Effector memory CD4-positive, alpha-beta T cell (primary cell): ENCODE results near the gene PDS5A.
"Not testable (repeated sequence)": the region's sequence is repeated elsewhere in the genome, so short reads cannot be mapped to it uniquely, and the experiment has no call there.

Experiments used
- DNase-seq, 3 donors: peaks; one replicate each; pipeline ENCODE4 v3.0.0-alpha.2; 2020
- H3K27ac ChIP-seq: 2 replicates; pipeline ENCODE4 v1.7.0; 2013; ENCODE audit warnings: mild to moderate bottlenecking, low read length, moderate library complexity; ENCODE audit not compliant: insufficient read depth, poor library complexity, severe bottlenecking
- H3K27me3 ChIP-seq: replicated peaks from 2 replicates; pipeline ENCODE4 v1.7.0; 2013; ENCODE audit warnings: mild to moderate bottlenecking, low read length; ENCODE audit not compliant: insufficient read depth, control insufficient read depth, poor library complexity, severe bottlenecking
- H3K36me3 ChIP-seq: 2 replicates; pipeline ENCODE4 v1.7.0; 2013; ENCODE audit warnings: mild to moderate bottlenecking, low read length, moderate library complexity; ENCODE audit not compliant: control insufficient read depth, insufficient read depth
- H3K4me1 ChIP-seq: 2 replicates; pipeline ENCODE4 v1.7.0; 2013; ENCODE audit warnings: low read length, mild to moderate bottlenecking; ENCODE audit not compliant: control insufficient read depth, insufficient read depth, poor library complexity, severe bottlenecking
- H3K4me3 ChIP-seq: 2 replicates; pipeline ENCODE4 v1.7.0; 2013; ENCODE audit warnings: low read length, low read depth, mild to moderate bottlenecking; ENCODE audit not compliant: insufficient read depth, poor library complexity, severe bottlenecking
- H3K9me3 ChIP-seq: 2 replicates; pipeline ENCODE4 v1.7.0; 2013; ENCODE audit warnings: mild to moderate bottlenecking, low read length, moderate library complexity; ENCODE audit not compliant: control insufficient read depth

PDS5A gene

DNA sequence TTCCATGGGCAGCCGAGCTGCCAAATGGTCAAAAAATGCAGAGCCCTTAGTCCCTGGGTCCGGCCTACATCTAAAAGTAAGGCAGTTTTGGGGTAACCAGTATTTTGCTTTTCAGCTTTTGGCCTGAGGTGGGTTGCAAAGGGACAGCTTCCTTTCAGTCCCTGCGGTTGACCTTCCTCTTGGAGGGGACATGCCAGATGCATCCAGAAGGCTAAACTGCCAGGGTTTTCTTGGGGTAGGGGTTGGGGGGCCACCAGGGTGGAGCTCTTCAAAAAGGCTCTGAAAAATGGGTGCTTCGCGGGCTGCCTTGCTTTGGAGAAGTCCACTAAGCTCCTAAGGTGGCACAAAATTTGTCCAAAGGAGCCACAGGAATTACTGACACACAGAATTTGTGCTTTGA is 159.1 kb downstream of the PDS5A start:
- Histone ChIP-seq H3K4me3 (no peak overlapping the region), H3K9me3 (no peaks in the 10 kb centered on the region), H3K4me1 (no peaks in the 10 kb centered on the region), H3K27me3 (no peaks in the 10 kb centered on the region), H3K27ac (no peak overlapping the region), H3K36me3 (peaks cover 4% of the 10 kb centered on the region)
- DNase-seq = no peak

DNA sequence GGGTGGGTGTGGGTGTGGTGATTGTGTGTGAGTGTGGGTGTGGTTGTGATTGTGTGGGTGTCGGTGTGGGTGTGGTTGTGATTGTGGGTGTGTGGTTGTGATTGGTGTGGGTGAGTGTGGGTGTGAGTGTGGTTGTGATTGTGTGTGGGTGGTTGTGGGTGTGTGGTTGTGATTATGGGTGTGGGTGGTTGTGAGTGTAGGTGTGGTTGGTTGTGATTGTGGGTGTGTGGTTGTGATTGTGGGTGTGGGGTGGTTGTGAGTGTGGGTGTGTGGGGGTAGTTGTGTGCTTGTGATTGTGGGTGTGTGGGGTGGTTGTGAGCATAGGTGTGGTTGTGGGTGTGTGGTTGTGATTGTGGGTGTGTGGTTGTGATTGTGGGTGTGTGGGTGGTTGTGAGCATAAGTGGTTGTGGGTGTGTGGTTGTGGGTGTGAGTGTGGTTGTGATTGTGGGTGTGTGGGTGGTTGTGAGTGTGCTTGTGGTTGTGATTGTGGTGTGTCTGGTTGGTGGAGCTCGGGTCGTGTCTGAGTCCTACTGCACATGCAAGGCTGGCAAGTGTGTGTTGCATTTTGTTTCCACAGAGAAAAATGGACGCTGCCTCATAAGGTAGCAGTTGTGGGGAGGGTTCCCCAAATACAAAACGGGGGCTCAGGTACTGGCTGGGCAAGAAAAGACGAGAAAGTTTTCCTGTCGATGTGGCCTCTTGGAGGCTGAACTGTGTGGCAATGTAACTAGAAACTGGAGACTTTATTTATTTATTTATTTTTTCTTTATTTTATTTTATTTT is 163.1 kb downstream of the PDS5A start:
- DNase-seq = peak in 2 of 3 donors; percentile 2 to 27
- no peaks in the 10 kb centered on the region for H3K4me1 ChIP-seq
- no peak overlapping the region for H3K27ac ChIP-seq

DNA sequence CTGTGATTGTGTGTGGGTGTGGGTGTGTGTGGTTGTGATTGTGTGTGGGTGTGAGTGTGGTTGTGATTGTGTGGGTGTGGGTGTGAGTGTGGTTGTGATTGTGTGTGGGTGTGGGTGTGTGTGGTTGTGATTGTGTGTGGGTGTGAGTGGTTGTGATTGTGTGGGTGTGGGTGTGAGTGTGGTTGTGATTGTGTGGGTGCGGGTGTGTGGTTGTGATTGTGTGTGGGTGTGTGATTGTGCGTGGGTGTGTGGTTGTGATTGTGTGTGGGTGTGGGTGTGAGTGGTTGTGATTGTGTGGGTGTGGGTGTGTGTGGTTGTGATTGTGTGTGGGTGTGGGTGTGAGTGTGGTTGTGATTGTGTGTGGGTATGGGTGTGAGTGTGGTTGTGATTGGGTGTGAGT is 163.9 kb downstream of the PDS5A start:
- H3K27me3 ChIP-seq, H3K36me3 ChIP-seq, DNase-seq, H3K4me1 ChIP-seq, H3K9me3 ChIP-seq, H3K4me3 ChIP-seq, H3K27ac ChIP-seq: not testable (repeated sequence)

More for the DNA sequence above, 163.1 kb downstream of the PDS5A start:
- no peak overlapping the region for H3K4me3 ChIP-seq
- no peaks in the 10 kb centered on the region for H3K27me3 ChIP-seq
- no peaks in the 10 kb centered on the region for H3K9me3 ChIP-seq
- H3K36me3 ChIP-seq = no peaks in the 10 kb centered on the region

DNA sequence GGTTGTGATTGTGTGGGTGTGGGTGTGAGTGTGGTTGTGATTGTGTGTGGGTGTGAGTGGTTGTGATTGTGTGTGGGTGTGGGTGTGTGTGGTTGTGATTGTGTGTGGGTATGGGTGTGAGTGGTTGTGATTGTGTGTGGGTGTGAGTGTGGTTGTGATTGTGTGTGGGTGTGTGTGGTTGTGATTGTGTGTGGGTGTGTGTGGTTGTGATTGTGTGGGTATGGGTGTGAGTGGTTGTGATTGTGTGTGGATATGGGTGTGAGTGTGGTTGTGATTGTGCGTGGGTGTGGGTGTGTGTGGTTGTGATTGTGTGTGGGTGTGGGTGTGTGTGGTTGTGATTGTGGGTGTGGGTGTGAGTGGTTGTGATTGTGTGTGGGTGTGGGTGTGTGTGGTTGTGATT is 164.7 kb downstream of the PDS5A start:
- H3K27ac ChIP-seq, DNase-seq, H3K9me3 ChIP-seq, H3K4me3 ChIP-seq, H3K36me3 ChIP-seq, H3K4me1 ChIP-seq, H3K27me3 ChIP-seq: not testable (repeated sequence)

DNA sequence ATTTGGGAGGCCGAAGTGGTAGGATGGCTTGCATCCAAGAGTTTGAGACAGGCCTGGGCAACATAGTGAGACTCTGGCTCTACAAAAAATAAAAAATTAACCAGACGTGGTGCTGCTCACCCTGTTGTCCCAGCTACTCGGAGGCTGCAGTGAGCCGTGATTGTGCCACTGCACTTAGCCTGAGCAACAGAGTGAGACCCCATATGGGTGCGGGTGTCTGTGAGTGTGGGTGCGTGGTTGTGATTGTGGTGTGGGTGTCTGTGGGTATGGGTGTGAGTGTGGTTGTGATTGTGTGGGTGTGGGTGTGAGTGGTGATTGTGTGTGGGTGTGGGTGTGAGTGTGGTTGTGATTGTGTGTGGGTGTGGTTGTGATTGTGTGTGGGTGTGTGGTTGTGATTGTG is 165.2 kb downstream of the PDS5A start:
- no peaks in the 10 kb centered on the region for H3K36me3 ChIP-seq
- H3K9me3 ChIP-seq = no peaks in the 10 kb centered on the region
- H3K4me3 ChIP-seq = no peak overlapping the region
- no peaks in the 10 kb centered on the region for H3K27me3 ChIP-seq
- H3K4me1 ChIP-seq = no peaks in the 10 kb centered on the region
- peak in 1 of 3 donors; percentile 1 for DNase-seq
- H3K27ac ChIP-seq = no peak overlapping the region

DNA sequence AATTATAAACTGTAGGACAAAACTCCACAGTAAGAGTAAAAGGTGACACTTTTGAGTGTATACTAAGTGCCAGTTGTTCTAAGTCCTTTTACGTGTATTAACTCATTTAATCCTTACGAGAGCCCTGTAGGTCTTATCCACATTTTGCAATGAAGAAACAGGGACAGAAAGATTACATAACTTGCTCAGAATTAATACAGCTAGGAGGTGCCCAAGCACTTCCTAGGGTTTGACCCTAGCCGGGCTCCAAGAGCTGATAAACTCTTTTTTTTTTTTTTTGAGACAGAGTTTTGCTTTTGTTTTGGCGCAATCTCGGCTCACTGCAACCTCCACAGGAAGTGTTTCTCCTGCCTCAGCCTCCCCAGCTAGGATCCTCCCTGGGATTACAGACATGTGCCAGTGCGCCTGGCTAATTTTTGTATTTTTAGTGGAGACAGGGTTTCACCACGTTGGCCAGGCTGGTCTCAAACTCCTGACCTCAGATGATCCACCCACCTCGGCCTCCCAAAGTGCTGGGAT is 169.4 kb downstream of the PDS5A start:
- H3K9me3 ChIP-seq = no peaks in the 10 kb centered on the region
- H3K4me1 ChIP-seq = no peaks in the 10 kb centered on the region
- no peaks in the 10 kb centered on the region for H3K27me3 ChIP-seq
- H3K4me3 ChIP-seq = no peak overlapping the region
- no peaks in the 10 kb centered on the region for H3K36me3 ChIP-seq
- H3K27ac ChIP-seq = no peak overlapping the region
- no peak for DNase-seq

DNA sequence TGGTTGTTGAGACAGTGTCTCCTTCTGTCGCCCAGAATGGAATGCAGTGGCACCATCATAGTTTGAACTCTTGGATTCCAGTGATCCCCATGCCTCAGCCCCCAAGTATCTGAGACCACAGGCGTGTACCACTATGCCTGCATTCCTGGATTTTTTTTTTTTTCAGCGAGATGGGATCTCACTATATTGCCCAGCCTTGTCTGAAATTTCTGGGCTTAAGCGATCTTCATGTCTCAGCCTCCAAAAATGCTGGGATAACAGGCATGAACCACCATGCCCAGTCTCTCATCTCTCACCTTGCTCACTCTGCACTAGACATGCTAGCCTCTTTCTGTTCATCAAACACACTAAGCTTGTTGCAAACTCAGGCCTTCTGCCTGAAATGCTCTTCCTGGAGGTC is 175.7 kb downstream of the PDS5A start:
- H3K27me3 ChIP-seq = no peaks in the 10 kb centered on the region
- no peak overlapping the region for H3K27ac ChIP-seq
- no peak for DNase-seq
- no peaks in the 10 kb centered on the region for H3K36me3 ChIP-seq
- H3K4me1 ChIP-seq = no peaks in the 10 kb centered on the region
- H3K4me3 ChIP-seq = no peak overlapping the region
- H3K9me3 ChIP-seq = no peaks in the 10 kb centered on the region

DNA sequence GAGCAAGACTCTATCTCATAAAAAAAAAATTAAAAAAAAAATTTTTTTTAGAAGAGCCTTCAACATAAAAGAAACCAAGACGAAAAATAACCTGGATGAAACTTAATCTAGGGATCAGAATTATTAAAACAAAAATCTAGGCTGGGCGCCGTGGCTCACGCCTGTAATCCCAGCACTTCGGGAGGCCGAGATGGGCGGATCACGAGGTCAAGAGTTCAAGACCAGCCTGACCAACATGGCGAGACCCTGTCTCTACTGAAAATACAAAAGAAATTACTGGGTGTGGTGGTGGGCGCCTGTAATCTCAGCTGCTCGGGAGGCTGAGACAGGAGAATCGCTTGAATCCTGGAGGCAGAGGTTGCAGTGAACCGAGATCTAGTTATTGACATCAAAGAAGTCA is 184.7 kb downstream of the PDS5A start:
- not testable (repeated sequence) for DNase-seq

DNA sequence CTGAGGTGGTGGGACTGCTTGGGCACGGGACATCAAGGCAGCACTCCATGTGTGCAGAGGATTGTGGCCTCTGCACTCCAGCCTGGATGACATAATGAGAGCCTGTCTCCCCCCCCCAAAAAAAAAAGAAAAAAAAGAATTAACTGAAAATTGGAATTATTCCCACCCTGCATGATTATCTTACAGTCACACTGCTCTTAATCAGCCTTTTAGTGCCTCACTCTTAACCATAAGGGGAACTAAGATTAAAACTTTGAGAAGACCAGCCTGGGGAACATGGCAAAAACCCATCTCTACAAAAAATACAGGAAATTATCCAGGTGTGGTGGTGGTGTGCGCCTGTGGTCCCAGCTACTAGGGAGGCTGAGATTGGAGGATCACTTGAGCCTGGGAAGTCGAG is 185.2 kb downstream of the PDS5A start:
- Histone ChIP-seq H3K36me3 (no peaks in the 10 kb centered on the region), H3K9me3 (no peaks in the 10 kb centered on the region), H3K27ac (no peak overlapping the region), H3K4me3 (no peak overlapping the region), H3K27me3 (no peaks in the 10 kb centered on the region), H3K4me1 (no peaks in the 10 kb centered on the region)
- DNase-seq = no peak

More for the DNA sequence above, 184.7 kb downstream of the PDS5A start:
- H3K4me3 ChIP-seq, H3K9me3 ChIP-seq, H3K4me1 ChIP-seq, H3K27me3 ChIP-seq, H3K27ac ChIP-seq, H3K36me3 ChIP-seq: not testable (repeated sequence)

DNA sequence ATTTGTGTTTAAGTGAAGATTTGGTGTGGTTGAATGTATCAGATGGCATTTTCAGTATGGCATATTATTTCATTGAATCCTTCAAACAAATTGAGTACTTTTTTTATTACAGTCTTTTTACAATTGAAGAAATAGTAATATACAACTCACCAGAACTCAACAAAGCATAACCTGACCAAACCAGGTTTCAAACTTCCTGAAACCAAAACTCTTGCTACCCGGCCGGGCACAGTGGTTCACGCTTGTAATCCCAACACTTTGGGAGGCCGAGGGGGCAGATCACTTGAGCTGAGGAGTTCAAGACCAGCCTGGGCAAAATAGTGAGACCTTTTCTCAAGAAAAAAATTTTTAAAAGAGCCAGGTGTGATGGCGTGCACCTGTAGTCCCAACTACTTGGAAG is 185.6 kb downstream of the PDS5A start:
- Histone ChIP-seq H3K4me3 (no peak overlapping the region), H3K27me3 (no peaks in the 10 kb centered on the region), H3K4me1 (no peaks in the 10 kb centered on the region), H3K27ac (no peak overlapping the region), H3K9me3 (no peaks in the 10 kb centered on the region), H3K36me3 (no peaks in the 10 kb centered on the region)
- DNase-seq = no peak
